ENCODE measurements around the gene IFI27L2. TPM values are rescaled to one million over a fixed set of nuclear protein-coding genes. Genes with fewer than 3 reads are reported as not detected.

IFI27L2 gene
- total RNA-seq, 1 experiment from 2014 or later = 12.4 TPM

DNA sequence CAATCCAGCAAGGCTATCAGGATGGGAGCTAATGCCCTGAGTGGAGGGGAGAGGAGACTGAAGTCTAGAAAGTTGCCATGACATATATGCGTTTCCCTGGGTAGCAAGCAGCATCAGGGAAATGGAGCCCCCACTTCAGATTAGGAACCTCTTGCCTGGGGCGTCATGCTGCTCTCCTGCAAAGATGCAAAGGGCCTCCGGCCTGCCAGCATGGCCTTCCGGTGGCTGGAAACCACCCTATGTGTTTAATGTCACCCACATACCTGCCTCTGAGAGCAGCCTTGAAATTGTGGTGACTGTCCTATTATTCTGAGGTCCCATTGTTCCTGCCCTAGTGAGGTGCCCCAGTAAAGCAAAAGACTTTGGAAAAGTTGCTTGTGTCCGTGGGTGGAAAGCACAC, 10.0 kb upstream of the IFI27L2 start:
- Histone ChIP-seq H3K27me3 (replicated peaks; ENCODE audit: insufficient read depth, low read depth, low read length, poor library complexity) (no peaks in the 10 kb centered on the region), H3K9me3 (ENCODE audit: low read depth, low read length, poor library complexity, severe bottlenecking) (no peaks in the 10 kb centered on the region), H3K4me3 (ENCODE audit: low read depth, low read length, poor library complexity, severe bottlenecking) (no peak overlapping the region), H3K27ac (ENCODE audit: low read depth, low read length, poor library complexity, severe bottlenecking) (no peak overlapping the region), H3K4me1 (ENCODE audit: insufficient read depth, low read length, poor library complexity, severe bottlenecking) (no peaks in the 10 kb centered on the region), H3K36me3 (ENCODE audit: insufficient read depth, low read length, poor library complexity, severe bottlenecking) (no peaks in the 10 kb centered on the region)
- TF ChIP-seq, protein P1, sequence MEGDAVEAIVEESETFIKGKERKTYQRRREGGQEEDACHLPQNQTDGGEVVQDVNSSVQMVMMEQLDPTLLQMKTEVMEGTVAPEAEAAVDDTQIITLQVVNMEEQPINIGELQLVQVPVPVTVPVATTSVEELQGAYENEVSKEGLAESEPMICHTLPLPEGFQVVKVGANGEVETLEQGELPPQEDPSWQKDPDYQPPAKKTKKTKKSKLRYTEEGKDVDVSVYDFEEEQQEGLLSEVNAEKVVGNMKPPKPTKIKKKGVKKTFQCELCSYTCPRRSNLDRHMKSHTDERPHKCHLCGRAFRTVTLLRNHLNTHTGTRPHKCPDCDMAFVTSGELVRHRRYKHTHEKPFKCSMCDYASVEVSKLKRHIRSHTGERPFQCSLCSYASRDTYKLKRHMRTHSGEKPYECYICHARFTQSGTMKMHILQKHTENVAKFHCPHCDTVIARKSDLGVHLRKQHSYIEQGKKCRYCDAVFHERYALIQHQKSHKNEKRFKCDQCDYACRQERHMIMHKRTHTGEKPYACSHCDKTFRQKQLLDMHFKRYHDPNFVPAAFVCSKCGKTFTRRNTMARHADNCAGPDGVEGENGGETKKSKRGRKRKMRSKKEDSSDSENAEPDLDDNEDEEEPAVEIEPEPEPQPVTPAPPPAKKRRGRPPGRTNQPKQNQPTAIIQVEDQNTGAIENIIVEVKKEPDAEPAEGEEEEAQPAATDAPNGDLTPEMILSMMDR (conservative IDR thresholded peaks at IDR 0.05; ENCODE audit: low read depth, low read length) = no peak
- no peak for TF ChIP-seq EZH2 (IDR thresholded peaks at IDR 0.05; ENCODE audit: borderline replicate concordance, low read depth, low read length, poor library complexity, severe bottlenecking)
- intact Hi-C loops (cut with micrococcal nuclease; ENCODE audit: unreplicated experiment) = loop anchor here (5.0 kb wide), 1 partner anchor 197 kb away; no protein-coding TSS in a partner anchor
- ChIA-PET POLR2A (ENCODE audit: low non-redundant PET) (no interaction called here), CTCF (no interaction called here)
- no peak for DNase-seq (ENCODE audit: low spot score)
- no TSS peak for BruUV-seq (replicated peaks)

DNA sequence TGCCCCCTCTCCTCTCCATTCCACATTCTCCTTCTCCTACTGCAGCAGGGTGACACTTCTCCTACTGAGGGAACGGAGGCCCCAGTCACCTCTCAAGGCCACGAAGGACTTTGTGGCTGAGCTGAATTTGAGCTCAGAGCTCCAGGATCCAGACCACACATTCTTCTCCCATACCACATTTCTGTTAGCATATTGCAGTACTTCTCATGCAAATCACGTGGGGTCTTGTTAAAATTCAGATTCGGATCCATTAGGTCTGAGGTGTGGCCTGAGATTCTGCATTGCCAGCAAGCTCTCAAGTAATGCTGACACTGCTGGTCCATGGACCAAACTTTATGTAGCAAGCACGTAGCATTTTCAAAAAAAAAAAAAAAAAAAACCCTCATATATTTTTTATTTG, 9.6 kb upstream of the IFI27L2 start:
- Histone ChIP-seq H3K4me3 (ENCODE audit: low read depth, low read length, poor library complexity, severe bottlenecking) (no peak overlapping the region), H3K36me3 (ENCODE audit: insufficient read depth, low read length, poor library complexity, severe bottlenecking) (no peaks in the 10 kb centered on the region), H3K27ac (ENCODE audit: low read depth, low read length, poor library complexity, severe bottlenecking) (no peak overlapping the region), H3K27me3 (replicated peaks; ENCODE audit: insufficient read depth, low read depth, low read length, poor library complexity) (no peaks in the 10 kb centered on the region), H3K4me1 (ENCODE audit: insufficient read depth, low read length, poor library complexity, severe bottlenecking) (no peaks in the 10 kb centered on the region), H3K9me3 (ENCODE audit: low read depth, low read length, poor library complexity, severe bottlenecking) (no peaks in the 10 kb centered on the region)
- BruUV-seq (replicated peaks) = no TSS peak
- DNase-seq (ENCODE audit: low spot score) = no peak
- TF ChIP-seq EZH2 (IDR thresholded peaks at IDR 0.05; ENCODE audit: borderline replicate concordance, low read depth, low read length, poor library complexity, severe bottlenecking) = no peak
- POLR2A ChIA-PET (ENCODE audit: low non-redundant PET) = no interaction called here
- CTCF ChIA-PET = no interaction called here
- intact Hi-C loops (cut with micrococcal nuclease; ENCODE audit: unreplicated experiment) = loop anchor here (5.0 kb wide), 1 partner anchor 197 kb away; no protein-coding TSS in a partner anchor

DNA sequence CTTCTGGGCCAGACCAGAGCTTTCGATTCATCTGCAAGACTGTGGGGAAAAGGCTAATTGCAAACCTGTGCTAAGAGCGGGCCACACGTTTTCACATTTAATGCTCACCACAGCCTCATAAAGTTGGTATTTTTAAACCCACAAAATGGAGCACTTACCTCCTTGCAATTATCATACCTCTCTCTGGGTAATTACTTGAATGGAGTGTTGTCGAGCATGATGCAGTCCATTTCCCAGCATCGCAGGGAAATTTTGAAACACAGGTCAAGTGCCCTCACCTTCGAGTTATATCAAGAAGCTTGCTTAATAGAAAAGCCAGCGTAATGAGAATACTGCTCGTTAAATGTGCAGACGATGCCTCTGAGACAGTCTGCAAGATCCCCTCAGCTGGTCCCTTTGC, 8.8 kb upstream of the IFI27L2 start:
- CTCF ChIA-PET = interaction anchor here (0.8 kb wide), 1 partner anchor 101 kb away, joined by 3 read pairs; no protein-coding TSS in a partner anchor
- Histone ChIP-seq H3K4me3 (ENCODE audit: low read depth, low read length, poor library complexity, severe bottlenecking) (no peak overlapping the region), H3K27ac (ENCODE audit: low read depth, low read length, poor library complexity, severe bottlenecking) (no peak overlapping the region), H3K27me3 (replicated peaks; ENCODE audit: insufficient read depth, low read depth, low read length, poor library complexity) (no peaks in the 10 kb centered on the region), H3K9me3 (ENCODE audit: low read depth, low read length, poor library complexity, severe bottlenecking) (no peaks in the 10 kb centered on the region), H3K4me1 (ENCODE audit: insufficient read depth, low read length, poor library complexity, severe bottlenecking) (no peaks in the 10 kb centered on the region), H3K36me3 (ENCODE audit: insufficient read depth, low read length, poor library complexity, severe bottlenecking) (no peaks in the 10 kb centered on the region)
- DNase-seq (ENCODE audit: low spot score) = no peak
- POLR2A ChIA-PET (ENCODE audit: low non-redundant PET) = no interaction called here
- TF ChIP-seq EZH2 (IDR thresholded peaks at IDR 0.05; ENCODE audit: borderline replicate concordance, low read depth, low read length, poor library complexity, severe bottlenecking) = no peak
- TF ChIP-seq, protein P1 (conservative IDR thresholded peaks at IDR 0.05; ENCODE audit: low read depth, low read length) = no peak
- intact Hi-C loops (cut with micrococcal nuclease; ENCODE audit: unreplicated experiment) = loop anchor here (5.0 kb wide), 1 partner anchor 196 kb away; no protein-coding TSS in a partner anchor
- no TSS peak for BruUV-seq (replicated peaks)

All from A673 (cell line).